Neural progenitor cell (in vitro differentiated cells): Measurements from ENCODE around the gene KCNK10.

ENCODE experiments used
- EZH2 ChIP-seq: fragments of 200-600 bp; sonication (generic); IDR thresholded peaks from 2 replicates; pipeline ENCODE4 v1.6.1; 2017; ENCODE audit warnings: antibody characterized with exemption, mild to moderate bottlenecking, moderate library complexity
- EZH2phosphoT487 ChIP-seq: fragments of 200-600 bp; sonication (generic); IDR thresholded peaks from 2 replicates; pipeline ENCODE4 v1.6.1; 2017; ENCODE audit warnings: antibody characterized with exemption
- TF ChIP-seq, protein P1 (sequence below): fragments of 200-600 bp; sonication (generic); IDR thresholded peaks from 2 replicates; pipeline ENCODE4 v1.5.1; 2017; ENCODE audit warnings: antibody characterized with exemption, mild to moderate bottlenecking

DNA sequence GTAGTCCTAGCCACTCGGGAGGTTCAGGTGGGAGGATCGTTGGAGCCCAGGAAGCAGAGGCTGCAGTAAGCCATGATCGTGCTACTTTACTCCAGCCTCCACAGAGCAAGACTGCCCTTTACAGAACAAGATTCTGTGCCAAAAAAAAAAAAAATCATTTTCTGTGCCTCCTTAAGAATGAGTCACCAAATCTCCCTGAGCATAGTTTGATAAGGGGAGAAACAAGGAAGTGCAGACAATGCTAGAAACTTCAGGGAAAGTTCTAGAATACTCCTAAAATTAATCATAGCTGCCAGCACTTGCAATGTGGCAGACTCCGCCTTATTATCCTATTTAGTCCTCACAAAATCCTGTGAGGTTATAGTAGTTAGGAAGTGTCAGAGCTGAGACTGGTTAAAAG lies 74.5 kb downstream of the KCNK10 start:
- TF ChIP-seq EZH2 = no peak
- TF ChIP-seq, protein P1, sequence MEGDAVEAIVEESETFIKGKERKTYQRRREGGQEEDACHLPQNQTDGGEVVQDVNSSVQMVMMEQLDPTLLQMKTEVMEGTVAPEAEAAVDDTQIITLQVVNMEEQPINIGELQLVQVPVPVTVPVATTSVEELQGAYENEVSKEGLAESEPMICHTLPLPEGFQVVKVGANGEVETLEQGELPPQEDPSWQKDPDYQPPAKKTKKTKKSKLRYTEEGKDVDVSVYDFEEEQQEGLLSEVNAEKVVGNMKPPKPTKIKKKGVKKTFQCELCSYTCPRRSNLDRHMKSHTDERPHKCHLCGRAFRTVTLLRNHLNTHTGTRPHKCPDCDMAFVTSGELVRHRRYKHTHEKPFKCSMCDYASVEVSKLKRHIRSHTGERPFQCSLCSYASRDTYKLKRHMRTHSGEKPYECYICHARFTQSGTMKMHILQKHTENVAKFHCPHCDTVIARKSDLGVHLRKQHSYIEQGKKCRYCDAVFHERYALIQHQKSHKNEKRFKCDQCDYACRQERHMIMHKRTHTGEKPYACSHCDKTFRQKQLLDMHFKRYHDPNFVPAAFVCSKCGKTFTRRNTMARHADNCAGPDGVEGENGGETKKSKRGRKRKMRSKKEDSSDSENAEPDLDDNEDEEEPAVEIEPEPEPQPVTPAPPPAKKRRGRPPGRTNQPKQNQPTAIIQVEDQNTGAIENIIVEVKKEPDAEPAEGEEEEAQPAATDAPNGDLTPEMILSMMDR = no peak
- TF ChIP-seq EZH2phosphoT487 = no peak
